Measurements from ENCODE around the gene DNAAF5. TPM values are rescaled to one million over a fixed set of nuclear protein-coding genes. Genes with fewer than 3 reads are reported as not detected.

Gene DNAAF5
- total and polyA plus RNA-seq, 2 of the 4 experiments (the other 2 are of a cell fraction), result 12.4 to 32.6 TPM

DNA sequence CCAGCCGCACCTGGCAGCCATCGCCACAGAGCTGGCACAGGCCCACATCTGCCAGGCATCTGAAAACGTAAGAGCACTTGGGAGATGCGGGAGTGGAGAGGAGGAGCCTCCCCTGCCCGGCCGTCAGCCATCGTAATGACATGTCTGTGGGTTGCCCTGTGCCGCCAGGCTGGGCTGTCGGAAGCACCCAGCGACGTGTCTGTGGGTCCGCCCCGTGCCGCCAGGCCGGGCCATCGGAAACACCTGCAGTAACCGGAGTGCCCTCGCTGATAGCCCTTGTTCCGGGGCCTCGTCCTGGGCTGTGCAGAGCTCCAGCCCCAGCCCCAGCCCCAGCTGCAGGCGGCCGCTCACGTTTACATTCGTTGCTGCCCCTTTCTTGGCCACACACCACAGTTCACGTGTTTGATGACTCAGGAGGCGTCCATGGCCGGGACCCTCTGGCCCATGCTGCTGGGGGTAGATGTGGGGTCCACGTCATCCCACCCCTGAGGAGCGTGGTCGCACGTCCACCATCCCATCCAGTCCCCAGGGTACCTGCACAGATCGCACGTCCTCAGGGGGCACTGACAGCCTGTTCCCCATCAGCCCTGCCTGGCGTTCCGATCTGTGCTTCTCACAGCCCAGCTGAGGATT, 30.5 kb downstream of the DNAAF5 start:
- no peak for ATAC-seq (ENCODE audit: low read depth)

More for the DNA sequence above, 30.5 kb downstream of the DNAAF5 start:
- Histone ChIP-seq H3K36me3 (ENCODE audit: control insufficient read depth, insufficient read depth, low read length) (peaks cover 42% of the 10 kb centered on the region), H2AK9ac (replicated peaks; ENCODE audit: low read depth, low read length, poor library complexity) (no peak overlapping the region), H3K56ac (ENCODE audit: extremely low read depth, insufficient read depth, low read length) (no peak overlapping the region), H3K4me1 (ENCODE audit: control insufficient read depth, insufficient read depth, low read length) (no peaks in the 10 kb centered on the region), H2AK5ac (ENCODE audit: low read depth, low read length) (no peak overlapping the region), H2BK20ac (ENCODE audit: low read depth, low read length) (no peak overlapping the region), H2BK5ac (ENCODE audit: low read depth, low read length, poor library complexity, severe bottlenecking) (no peak overlapping the region), H3K18ac (ENCODE audit: low read depth, low read length) (no peak overlapping the region), H2AFZ (replicated peaks; ENCODE audit: low read length, poor library complexity) (no peak overlapping the region), H3K23ac (ENCODE audit: low read depth, low read length) (no peak overlapping the region), H3K4me3 (ENCODE audit: insufficient read depth, low read depth, low read length) (no peak overlapping the region), H3K14ac (replicated peaks; ENCODE audit: low read depth, low read length) (no peak overlapping the region), H3K27ac (ENCODE audit: insufficient read depth, low read length) (no peak overlapping the region), H4K8ac (ENCODE audit: low read depth in 2 of 2, low read length in 2 of 2) (no peak overlapping the region), H4K20me1 (ENCODE audit: insufficient read depth, low read length) (no peaks in the 10 kb centered on the region), H3K9ac (ENCODE audit: low read depth, low read length) (no peak overlapping the region), H3K9me3 (ENCODE audit: control insufficient read depth, insufficient read depth, low read length) (no peaks in the 10 kb centered on the region), H3K79me1 (ENCODE audit: low read depth in 1 of 2, low read length in 2 of 2) (no peaks in the 10 kb centered on the region), H2BK120ac (ENCODE audit: low read depth, low read length) (no peak overlapping the region), H4K5ac (ENCODE audit: low read depth, low read length) (no peak overlapping the region), H3K9me1 (ENCODE audit: insufficient read depth, low read length) (no peaks in the 10 kb centered on the region; the same call in 1 of the 2 replicates), H3K4me2 (ENCODE audit: low read depth, low read length) (no peak overlapping the region), H3K4ac (ENCODE audit: low read depth, low read length) (no peak overlapping the region), H2BK15ac (ENCODE audit: low read depth, low read length) (no peak overlapping the region), H4K91ac (ENCODE audit: insufficient read depth, low read depth, low read length) (no peak overlapping the region), H3K27me3 (ENCODE audit: control insufficient read depth, insufficient read depth, low read length) (no peaks in the 10 kb centered on the region)
- no peak for DNase-seq
- POLR2A ChIA-PET (ENCODE audit: unreplicated experiment), result no interaction called here
- intact Hi-C loops (cut with micrococcal nuclease), result no loop called here
- TF ChIP-seq NFE2L2 (IDR thresholded peaks at IDR 0.05; ENCODE audit: low read depth, low read length), result no peak
- no peak for TF ChIP-seq SMC3 (IDR thresholded peaks at IDR 0.05; ENCODE audit: low read depth, low read length)
- no peak for TF ChIP-seq RFX5 (IDR thresholded peaks at IDR 0.05; ENCODE audit: low read depth, low read length)
- no peak for TF ChIP-seq RAD21 (IDR thresholded peaks at IDR 0.05; ENCODE audit: low read length)
- no peak for TF ChIP-seq MXI1 (IDR thresholded peaks at IDR 0.05; ENCODE audit: borderline replicate concordance, low read depth, low read length)
- TF ChIP-seq CEBPB (IDR thresholded peaks at IDR 0.05; ENCODE audit: low read depth, low read length), result no peak
- TF ChIP-seq POLR2A (IDR thresholded peaks at IDR 0.05; ENCODE audit: low read depth, low read length), result no peak
- no peak for TF ChIP-seq RCOR1 (IDR thresholded peaks at IDR 0.05; ENCODE audit: insufficient replicate concordance, low read length)
- TF ChIP-seq CHD1 (IDR thresholded peaks at IDR 0.05; ENCODE audit: low read depth, low read length), result no peak
- TF ChIP-seq, protein P1, sequence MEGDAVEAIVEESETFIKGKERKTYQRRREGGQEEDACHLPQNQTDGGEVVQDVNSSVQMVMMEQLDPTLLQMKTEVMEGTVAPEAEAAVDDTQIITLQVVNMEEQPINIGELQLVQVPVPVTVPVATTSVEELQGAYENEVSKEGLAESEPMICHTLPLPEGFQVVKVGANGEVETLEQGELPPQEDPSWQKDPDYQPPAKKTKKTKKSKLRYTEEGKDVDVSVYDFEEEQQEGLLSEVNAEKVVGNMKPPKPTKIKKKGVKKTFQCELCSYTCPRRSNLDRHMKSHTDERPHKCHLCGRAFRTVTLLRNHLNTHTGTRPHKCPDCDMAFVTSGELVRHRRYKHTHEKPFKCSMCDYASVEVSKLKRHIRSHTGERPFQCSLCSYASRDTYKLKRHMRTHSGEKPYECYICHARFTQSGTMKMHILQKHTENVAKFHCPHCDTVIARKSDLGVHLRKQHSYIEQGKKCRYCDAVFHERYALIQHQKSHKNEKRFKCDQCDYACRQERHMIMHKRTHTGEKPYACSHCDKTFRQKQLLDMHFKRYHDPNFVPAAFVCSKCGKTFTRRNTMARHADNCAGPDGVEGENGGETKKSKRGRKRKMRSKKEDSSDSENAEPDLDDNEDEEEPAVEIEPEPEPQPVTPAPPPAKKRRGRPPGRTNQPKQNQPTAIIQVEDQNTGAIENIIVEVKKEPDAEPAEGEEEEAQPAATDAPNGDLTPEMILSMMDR (conservative IDR thresholded peaks at IDR 0.05; ENCODE audit: low read depth, low read length), result no peak
- TF ChIP-seq FOS (IDR thresholded peaks at IDR 0.05; ENCODE audit: low read depth, low read length), result no peak
- in situ Hi-C loops (cut with MboI; ENCODE audit: low sequenced_read_pairs), result no loop called here
- CTCF ChIA-PET, result no interaction called here
- 97% methylated on average over 20 of the region's 35 CpGs; no CpG with 5 or more reads in 1 of the 2 experiments for WGBS, 2 experiments (ENCODE audit: extremely low coverage in 2 of 2, insufficient read length in 1 of 2)
- dilution Hi-C loops (cut with HindIII; ENCODE audit: low sequenced_read_pairs, unreplicated experiment), result no loop called here
- BruUV-seq (replicated peaks), result no TSS peak
